Measurements from ENCODE around the gene MOB1B.
"Not testable (repeated sequence)": the region's sequence is repeated elsewhere in the genome, so short reads cannot be mapped to it uniquely, and the experiment has no call there.

The MOB1B gene

DNA sequence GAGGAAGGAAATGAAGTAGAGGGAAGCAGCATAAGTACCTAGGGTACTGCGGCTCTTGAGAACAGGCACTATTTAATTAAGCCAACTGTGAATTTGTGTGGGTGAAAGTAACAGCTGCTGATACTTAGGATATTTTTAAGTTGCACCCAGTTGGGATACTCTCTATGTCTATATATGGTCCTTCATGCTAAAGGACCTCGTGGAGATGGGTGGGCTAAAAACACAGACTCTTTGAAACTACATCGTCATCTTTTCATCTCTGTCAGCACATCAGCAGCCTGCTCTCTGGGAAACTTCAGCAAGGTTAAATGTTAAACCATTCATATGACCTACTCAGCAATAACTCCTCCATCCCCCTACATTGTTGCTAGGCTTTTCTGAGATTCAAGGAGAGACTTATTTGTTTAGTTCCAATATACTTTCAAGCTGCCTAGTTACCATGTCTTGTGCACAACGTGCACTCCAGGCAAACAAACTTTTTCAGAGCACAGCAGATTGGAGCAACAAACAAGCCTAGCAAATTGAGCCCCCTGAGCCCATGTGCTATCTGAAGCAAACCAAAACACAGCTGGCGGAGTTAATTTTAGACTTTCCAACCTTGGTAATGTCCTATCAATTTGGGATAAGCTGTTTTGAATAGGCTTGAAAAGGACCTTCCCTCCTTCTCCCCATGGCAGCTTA, 6.2 kb upstream of the MOB1B start:
- TF ChIP-seq, protein P1, sequence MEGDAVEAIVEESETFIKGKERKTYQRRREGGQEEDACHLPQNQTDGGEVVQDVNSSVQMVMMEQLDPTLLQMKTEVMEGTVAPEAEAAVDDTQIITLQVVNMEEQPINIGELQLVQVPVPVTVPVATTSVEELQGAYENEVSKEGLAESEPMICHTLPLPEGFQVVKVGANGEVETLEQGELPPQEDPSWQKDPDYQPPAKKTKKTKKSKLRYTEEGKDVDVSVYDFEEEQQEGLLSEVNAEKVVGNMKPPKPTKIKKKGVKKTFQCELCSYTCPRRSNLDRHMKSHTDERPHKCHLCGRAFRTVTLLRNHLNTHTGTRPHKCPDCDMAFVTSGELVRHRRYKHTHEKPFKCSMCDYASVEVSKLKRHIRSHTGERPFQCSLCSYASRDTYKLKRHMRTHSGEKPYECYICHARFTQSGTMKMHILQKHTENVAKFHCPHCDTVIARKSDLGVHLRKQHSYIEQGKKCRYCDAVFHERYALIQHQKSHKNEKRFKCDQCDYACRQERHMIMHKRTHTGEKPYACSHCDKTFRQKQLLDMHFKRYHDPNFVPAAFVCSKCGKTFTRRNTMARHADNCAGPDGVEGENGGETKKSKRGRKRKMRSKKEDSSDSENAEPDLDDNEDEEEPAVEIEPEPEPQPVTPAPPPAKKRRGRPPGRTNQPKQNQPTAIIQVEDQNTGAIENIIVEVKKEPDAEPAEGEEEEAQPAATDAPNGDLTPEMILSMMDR (IDR thresholded peaks at IDR 0.05; ENCODE audit: extremely low read depth, missing control alignments): no peak
- DNase-seq (ENCODE audit: low spot score): peak; percentile 32

DNA sequence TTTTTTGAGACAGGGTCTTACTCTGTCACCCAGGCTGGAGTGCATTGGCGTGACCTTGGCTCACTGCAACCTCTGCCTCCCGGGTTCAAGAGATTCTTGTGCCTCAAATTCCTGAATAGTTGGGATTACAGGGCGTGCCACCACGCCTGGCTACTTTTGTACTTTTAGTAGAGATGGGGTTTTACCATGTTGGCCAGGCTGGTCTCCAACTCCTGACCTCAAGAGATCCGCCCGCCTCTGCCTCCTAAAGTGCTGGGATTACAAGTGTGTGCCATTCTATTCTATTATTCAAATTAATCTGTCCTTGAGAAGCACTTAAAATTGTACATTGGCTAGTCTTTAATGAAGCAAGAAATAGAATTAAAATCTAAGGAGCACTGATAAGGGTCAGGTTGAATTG, 3.6 kb upstream of the MOB1B start:
- DNase-seq (ENCODE audit: low spot score): not testable (repeated sequence)

DNA sequence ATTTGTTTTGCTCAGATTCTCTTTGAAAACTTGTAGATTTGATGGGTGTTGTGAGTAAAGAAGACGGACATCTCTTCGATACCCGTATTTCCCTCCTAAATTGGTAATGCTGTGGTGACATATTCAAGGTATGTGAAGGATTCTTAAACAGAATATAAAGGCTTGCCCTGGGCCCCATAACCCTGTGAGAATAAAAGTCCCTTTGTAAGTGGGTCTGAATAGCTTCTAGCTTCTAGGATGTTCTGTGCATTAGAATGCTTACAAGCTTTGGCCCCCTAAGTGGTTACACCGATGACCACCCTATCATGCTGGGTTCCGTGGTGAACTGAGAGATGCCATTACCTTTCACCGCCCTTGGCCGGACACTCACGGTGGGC, 574 bp upstream of the MOB1B start:
- TF ChIP-seq, protein P1 (IDR thresholded peaks at IDR 0.05; ENCODE audit: extremely low read depth, missing control alignments): no peak
- DNase-seq (ENCODE audit: low spot score): no peak

DNA sequence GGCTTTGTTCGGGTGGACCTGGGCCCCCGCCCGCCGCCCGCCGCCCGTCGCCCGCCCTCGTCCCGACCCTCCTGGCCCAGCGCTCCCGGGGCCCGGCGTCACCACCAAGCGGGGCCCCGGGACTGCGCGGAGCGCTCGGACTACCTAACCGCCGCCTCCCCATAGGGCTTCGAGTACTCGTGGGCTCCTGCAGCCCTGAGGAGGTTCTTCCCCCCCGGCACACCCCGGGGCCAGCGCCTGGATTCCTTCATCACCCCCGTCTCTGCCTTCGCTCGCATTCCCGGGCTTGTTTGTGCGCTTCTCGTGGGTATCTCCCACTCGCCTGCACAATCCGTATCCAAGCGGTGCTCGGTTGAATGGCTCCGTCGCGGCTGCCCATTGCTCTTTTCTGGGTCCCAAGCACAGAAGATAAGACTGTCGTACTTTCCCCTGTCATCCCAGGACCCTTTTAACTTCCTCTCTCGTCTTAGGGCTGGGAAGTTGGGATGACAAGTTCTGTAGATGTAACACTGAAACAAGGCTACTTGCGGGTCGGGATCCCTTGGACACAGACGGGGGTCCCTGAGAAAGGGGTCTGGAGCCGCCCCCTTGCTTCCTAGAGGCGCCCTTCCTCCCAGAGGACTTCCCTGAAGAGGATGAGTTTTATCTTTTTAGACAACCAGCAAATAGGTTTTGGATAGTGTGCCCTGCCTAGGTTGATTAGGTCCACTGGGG, 565 bp downstream of the MOB1B start:
- DNase-seq (ENCODE audit: low spot score): peak; percentile 67
- TF ChIP-seq, protein P1 (IDR thresholded peaks at IDR 0.05; ENCODE audit: extremely low read depth, missing control alignments): no peak

DNA sequence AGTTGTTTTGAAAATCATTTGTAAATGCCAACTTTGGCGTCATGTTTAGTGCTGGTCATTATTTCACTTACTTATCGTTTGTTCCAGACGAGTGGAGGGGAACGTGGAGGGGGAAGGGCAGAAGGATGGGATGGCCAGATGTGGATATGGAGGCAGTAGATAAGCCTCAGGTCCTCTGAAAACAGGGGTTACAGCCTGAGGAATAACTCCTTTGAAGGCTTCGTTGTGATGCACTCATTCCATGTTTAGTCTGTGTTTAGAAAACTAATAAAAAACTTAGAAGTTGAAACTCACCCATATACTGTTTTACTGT, 1.1 kb downstream of the MOB1B start:
- TF ChIP-seq, protein P1 (IDR thresholded peaks at IDR 0.05; ENCODE audit: extremely low read depth, missing control alignments): no peak
- DNase-seq (ENCODE audit: low spot score): no peak

DNA sequence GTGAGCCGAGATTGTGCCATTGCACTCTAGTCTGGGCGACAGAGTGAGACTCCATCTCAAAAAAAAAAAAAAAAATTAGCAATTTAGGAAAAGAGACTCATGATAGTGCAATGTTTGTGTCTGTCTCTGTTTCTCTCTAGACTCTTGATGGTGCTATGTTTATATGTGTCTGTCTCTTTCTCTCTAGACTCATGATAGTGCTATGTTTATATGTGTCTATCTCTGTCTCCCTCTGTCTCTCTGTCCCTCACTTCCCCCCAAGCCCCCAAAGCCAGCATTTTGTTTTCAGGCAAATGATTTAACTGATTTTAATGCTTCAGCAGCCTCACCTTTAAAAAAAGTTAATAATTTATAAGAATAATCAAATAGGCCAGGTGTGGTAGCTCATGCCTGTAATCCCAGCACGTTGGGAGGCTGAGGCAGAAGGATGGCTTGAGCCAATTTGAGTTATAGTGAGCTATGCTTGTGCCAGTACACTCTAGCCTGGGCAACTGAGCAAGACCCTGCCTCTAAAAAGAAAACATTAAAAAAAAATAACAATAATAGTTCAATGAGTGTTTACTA, 6.9 kb downstream of the MOB1B start:
- no peak for DNase-seq (ENCODE audit: low spot score)
- TF ChIP-seq, protein P1 (IDR thresholded peaks at IDR 0.05; ENCODE audit: extremely low read depth, missing control alignments): no peak

DNA sequence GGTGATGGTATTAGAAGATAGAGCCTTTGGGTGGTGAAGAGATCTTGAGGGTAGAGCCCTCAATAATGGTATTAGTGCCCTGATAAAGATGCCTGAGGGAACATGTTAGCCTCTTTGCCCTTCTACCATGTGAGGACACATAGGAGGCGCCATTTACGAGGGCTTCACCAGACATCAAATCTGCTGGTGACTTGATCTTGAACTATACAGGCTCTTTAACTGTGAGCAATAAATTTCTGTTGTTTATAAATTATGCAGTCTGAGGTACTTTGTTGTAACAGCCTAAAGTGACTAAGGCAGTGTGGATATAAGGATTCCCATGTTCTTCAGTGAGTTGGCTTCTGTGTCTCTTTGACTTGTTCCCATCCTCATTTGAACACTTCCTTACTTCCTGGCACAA, 11.8 kb downstream of the MOB1B start:
- DNase-seq (ENCODE audit: low spot score): no peak
- TF ChIP-seq, protein P1 (IDR thresholded peaks at IDR 0.05; ENCODE audit: extremely low read depth, missing control alignments): no peak

Data from GM20000 (cell line).